Measurements from ENCODE around the gene IFT81. TPM values are rescaled to one million over a fixed set of nuclear protein-coding genes. Genes with fewer than 3 reads are reported as not detected.

The IFT81 gene
- polyA plus RNA-seq, 1 of the 3 experiments (the other 2 are of a cell fraction) = 7.9 TPM

- no peak for TF ChIP-seq MAX (IDR thresholded peaks at IDR 0.05; ENCODE audit: low read depth)
These were observed 123.4 kb downstream of the IFT81 start (continued) for GRCh38 chr12:110247340-110248095.

GRCh38 chr12:110248096-110248447 lies 123.9 kb downstream of the IFT81 start:
- CTCF ChIA-PET = interaction anchor here (1.0 to 1.7 kb wide), 2 partner anchors 9 to 24 kb away, joined by 3 to 4 read pairs; no protein-coding TSS in a partner anchor

More at GRCh38 chr12:110248096-110248447, 123.9 kb downstream of the IFT81 start:
- Histone ChIP-seq H3K9ac (no peak overlapping the region), H3K4me3 (ENCODE audit: low read depth in 2 of 2, low read length in 1 of 2) (no peak overlapping the region), H3F3A (replicated peaks; ENCODE audit: insufficient read depth) (no peaks in the 10 kb centered on the region), H2AFZ (ENCODE audit: low read depth) (no peak overlapping the region), H3K36me3 (replicated peaks in 1 of 2; ENCODE audit: control insufficient read depth in 1 of 2, insufficient read depth in 2 of 2, low read length in 1 of 2) (no peaks in the 10 kb centered on the region), H4K20me1 (ENCODE audit: insufficient read depth) (no peaks in the 10 kb centered on the region), H3K79me2 (ENCODE audit: insufficient read depth) (no peaks in the 10 kb centered on the region), H3K4me2 (no peak overlapping the region), H3K27ac (ENCODE audit: low read depth in 2 of 2, low read length in 1 of 2) (no peak overlapping the region), H3K9me3 (no peaks in the 10 kb centered on the region), H3K9me2 (no peaks in the 10 kb centered on the region), H3K4me1 (ENCODE audit: control insufficient read depth in 1 of 2, insufficient read depth in 2 of 2, low read depth in 1 of 2, low read length in 1 of 2) (peaks cover 1 to 5% of the 10 kb centered on the region in 2 experiments; a peak in 2 of 4 replicates), H3K27me3 (ENCODE audit: insufficient read depth) (no peaks in the 10 kb centered on the region)
- POLR2A ChIA-PET = no interaction called here
- WGBS (ENCODE audit: low lambda C conversion rate) = 56% methylated on average over 4 of the region's 4 CpGs
- no peak for DNase-seq
- no peak for TF ChIP-seq TEAD4 (IDR thresholded peaks at IDR 0.05; ENCODE audit: borderline replicate concordance, insufficient read depth)
- TF ChIP-seq RXRA (IDR thresholded peaks at IDR 0.05; ENCODE audit: borderline replicate concordance, low read depth) = no peak
- TF ChIP-seq POLR2AphosphoS5 (IDR thresholded peaks at IDR 0.05; ENCODE audit: low read depth, low read length) = no peak
- no peak for TF ChIP-seq SMC3 (IDR thresholded peaks at IDR 0.05; ENCODE audit: low read depth, low read length)
- no peak for TF ChIP-seq MXI1 (IDR thresholded peaks at IDR 0.05; ENCODE audit: low read depth, low read length)
- TF ChIP-seq YY1 (IDR thresholded peaks at IDR 0.05; ENCODE audit: low read depth) = no peak
- TF ChIP-seq RFX5 (IDR thresholded peaks at IDR 0.05; ENCODE audit: low read length) = no peak
- no peak for TF ChIP-seq NFIC (IDR thresholded peaks at IDR 0.05; ENCODE audit: borderline replicate concordance)
- TF ChIP-seq GABPA (IDR thresholded peaks at IDR 0.05; ENCODE audit: low read depth) = no peak
- TF ChIP-seq RCOR1 (IDR thresholded peaks at IDR 0.05; ENCODE audit: low read length) = no peak
- no peak for TF ChIP-seq NRF1 (IDR thresholded peaks at IDR 0.05; ENCODE audit: low read depth, low read length)
- no peak for TF ChIP-seq CTCF (IDR thresholded peaks at IDR 0.05)
- no peak for TF ChIP-seq REST (IDR thresholded peaks at IDR 0.05; ENCODE audit: low read depth, low read length)
